GM12892 (cell line): ENCODE data around the gene STIM2.

Experiments used
- POLR2A ChIP-seq: IDR thresholded peaks from 2 replicates; pipeline ENCODE4 v1.6.1; 2011; ENCODE audit warnings: low read depth, low read length, control low read depth
- POLR2AphosphoS5 ChIP-seq: IDR thresholded peaks from 2 replicates; pipeline ENCODE4 v1.6.1; 2011; ENCODE audit warnings: low read depth, low read length, control low read depth
- TAF1 ChIP-seq: IDR thresholded peaks from 2 replicates; pipeline ENCODE4 v1.6.1; 2011; ENCODE audit warnings: low read depth, mild to moderate bottlenecking, control low read depth, low read length, borderline replicate concordance

DNA sequence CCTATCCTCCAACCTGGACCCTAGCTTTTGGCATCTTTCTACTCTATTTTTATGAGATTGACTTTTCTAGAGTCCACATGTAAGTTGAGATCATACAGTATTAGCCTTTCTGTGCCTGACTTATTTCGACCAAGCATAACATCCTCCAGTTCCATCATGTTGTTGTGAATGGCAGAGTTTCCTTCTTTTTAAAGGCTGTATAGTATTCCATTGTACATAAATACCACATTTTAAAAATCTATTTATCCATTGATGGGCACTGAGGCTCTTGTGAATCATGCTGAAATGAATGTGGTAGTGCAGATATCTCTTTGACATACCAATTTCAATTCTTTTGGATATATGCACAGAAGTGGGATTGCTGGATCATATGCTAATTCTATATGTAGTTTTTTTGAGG, 40.3 kb upstream of the STIM2 start:
- TF ChIP-seq TAF1 (no peak), POLR2A (no peak), POLR2AphosphoS5 (no peak)
